Nephron (organoid): Measurements from ENCODE around the gene THEMIS.

Experiments used
- H3K27ac Mint-ChIP-seq, 3 experiments: 2 replicates each; pipeline ENCODE4 v1.8.0; 2020; ENCODE audit warnings: mixed read lengths in 3 of 3, mild to moderate bottlenecking in 2 of 3, moderate library complexity in 1 of 3
- H3K27me3 Mint-ChIP-seq: 2 replicates; pipeline ENCODE4 v1.8.0; 2021; ENCODE audit warnings: low read depth, mild to moderate bottlenecking, moderate library complexity, mixed read lengths
- H3K36me3 Mint-ChIP-seq: 2 replicates; pipeline ENCODE4 v1.8.0; 2020; ENCODE audit warnings: low read depth, mixed read lengths
- H3K4me1 Mint-ChIP-seq: 2 replicates; pipeline ENCODE4 v1.8.0; 2020; ENCODE audit warnings: mixed read lengths
- H3K4me3 Mint-ChIP-seq, 3 experiments: 2 replicates each; pipeline ENCODE4 v1.8.0; 2020; ENCODE audit warnings: mild to moderate bottlenecking in 3 of 3, mixed read lengths in 3 of 3, moderate library complexity in 2 of 3
- H3K9me3 Mint-ChIP-seq: 2 replicates; pipeline ENCODE4 v1.8.0; 2020; ENCODE audit warnings: mixed read lengths
- CTCF ChIP-seq, 3 experiments: fragments of 200-600 bp; sonication (generic); IDR thresholded peaks; one replicate each; pipeline ENCODE4 v1.5.0; 2021; ENCODE audit warnings: antibody characterized with exemption in 3 of 3; ENCODE audit not compliant: unreplicated experiment in 3 of 3

The THEMIS gene

GRCh38 chr6:127749095-127749494, 151.8 kb downstream of the THEMIS start:
- Mint-ChIP-seq H3K36me3 (no peaks in the 10 kb centered on the region), H3K4me3 (no peak overlapping the region), H3K9me3 (no peaks in the 10 kb centered on the region), H3K4me1 (no peaks in the 10 kb centered on the region), H3K27me3 (no peaks in the 10 kb centered on the region), H3K27ac (no peak overlapping the region)
- TF ChIP-seq CTCF (IDR thresholded peaks at IDR 0.05; ENCODE audit: unreplicated experiment in 3 of 3) = no peak

GRCh38 chr6:127748290-127748689, 152.6 kb downstream of the THEMIS start:
- Mint-ChIP-seq H3K27me3 (no peaks in the 10 kb centered on the region), H3K9me3 (no peaks in the 10 kb centered on the region), H3K4me3 (no peak overlapping the region), H3K4me1 (no peaks in the 10 kb centered on the region), H3K27ac (no peak overlapping the region), H3K36me3 (no peaks in the 10 kb centered on the region)
- TF ChIP-seq CTCF (IDR thresholded peaks at IDR 0.05; ENCODE audit: unreplicated experiment in 3 of 3) = no peak

- peaks cover 7% of the 10 kb centered on the region for H3K4me1 Mint-ChIP-seq
- H3K36me3 Mint-ChIP-seq = no peaks in the 10 kb centered on the region
- H3K27me3 Mint-ChIP-seq = no peaks in the 10 kb centered on the region
- no peak for TF ChIP-seq CTCF (IDR thresholded peaks at IDR 0.05; ENCODE audit: unreplicated experiment in 3 of 3)
- no peak overlapping the region for H3K4me3 Mint-ChIP-seq
- no peak overlapping the region for H3K27ac Mint-ChIP-seq
- no peaks in the 10 kb centered on the region for H3K9me3 Mint-ChIP-seq
Observed at GRCh38 chr6:127738423-127738822, 162.4 kb downstream of the THEMIS start.

GRCh38 chr6:127737768-127738167, 163.1 kb downstream of the THEMIS start:
- no peak for TF ChIP-seq CTCF (IDR thresholded peaks at IDR 0.05; ENCODE audit: unreplicated experiment in 3 of 3)
- Mint-ChIP-seq H3K4me3 (no peak overlapping the region), H3K27me3 (no peaks in the 10 kb centered on the region), H3K36me3 (no peaks in the 10 kb centered on the region), H3K27ac (no peak overlapping the region), H3K9me3 (no peaks in the 10 kb centered on the region), H3K4me1 (peaks cover 7% of the 10 kb centered on the region)

GRCh38 chr6:127737009-127737486, 163.8 kb downstream of the THEMIS start:
- no peaks in the 10 kb centered on the region for H3K9me3 Mint-ChIP-seq
- no peaks in the 10 kb centered on the region for H3K36me3 Mint-ChIP-seq
- no peak overlapping the region for H3K4me3 Mint-ChIP-seq
- peak; percentile 73 to 74 (median 73) for TF ChIP-seq CTCF (IDR thresholded peaks at IDR 0.05; ENCODE audit: unreplicated experiment in 3 of 3)
- H3K27ac Mint-ChIP-seq = peak overlapping the region in 1 of 3 experiments; percentile 15
- peaks cover 7% of the 10 kb centered on the region for H3K4me1 Mint-ChIP-seq
- H3K27me3 Mint-ChIP-seq = no peaks in the 10 kb centered on the region

- no peak for TF ChIP-seq CTCF (IDR thresholded peaks at IDR 0.05; ENCODE audit: unreplicated experiment in 3 of 3)
- no peak overlapping the region for H3K27ac Mint-ChIP-seq
- no peaks in the 10 kb centered on the region for H3K9me3 Mint-ChIP-seq
- H3K36me3 Mint-ChIP-seq = no peaks in the 10 kb centered on the region
- peaks cover 7% of the 10 kb centered on the region for H3K4me1 Mint-ChIP-seq
- no peak overlapping the region for H3K4me3 Mint-ChIP-seq
- peaks cover 4% of the 10 kb centered on the region for H3K27me3 Mint-ChIP-seq
Observed at GRCh38 chr6:127732927-127733326, 167.9 kb downstream of the THEMIS start.
